Measurements from ENCODE around the gene ROR2. TPM values are rescaled to one million over a fixed set of nuclear protein-coding genes. Genes with fewer than 3 reads are reported as not detected.

Gene ROR2
- total RNA-seq, 1 donor from 2014 or later: 3.0 TPM

GRCh38 chr9:91951944-91952520 is 2.0 kb upstream of the ROR2 start:
- DNase-seq (ENCODE audit: low spot score) (no peak), ATAC-seq (no peak)
- intact Hi-C loops (cut with DNase I): no loop called here

GRCh38 chr9:91949392-91949945 is 559 bp downstream of the ROR2 start:
- DNase-seq (ENCODE audit: low spot score): no peak
- intact Hi-C loops (cut with DNase I): no loop called here
- ATAC-seq: no peak

- intact Hi-C loops (cut with DNase I): no loop called here
- ATAC-seq (peak; percentile 57), DNase-seq (ENCODE audit: low spot score) (no peak)
Measured at GRCh38 chr9:91948597-91949391, 1.2 kb downstream of the ROR2 start.

GRCh38 chr9:91948101-91948596 is 1.9 kb downstream of the ROR2 start:
- ATAC-seq: no peak
- DNase-seq (ENCODE audit: low spot score): no peak
- intact Hi-C loops (cut with DNase I): no loop called here

- DNase-seq (ENCODE audit: low spot score) (no peak), ATAC-seq (no peak)
- intact Hi-C loops (cut with DNase I): no loop called here
Measured at GRCh38 chr9:91946653-91947488, 3.2 kb downstream of the ROR2 start.

- DNase-seq (ENCODE audit: low spot score) (no peak), ATAC-seq (no peak)
- intact Hi-C loops (cut with DNase I): no loop called here
Measured at GRCh38 chr9:91946196-91946595, 3.8 kb downstream of the ROR2 start.

- DNase-seq (ENCODE audit: low spot score) (no peak), ATAC-seq (peak; percentile 48)
- intact Hi-C loops (cut with DNase I): no loop called here
Measured at GRCh38 chr9:91945277-91946085, 4.5 kb downstream of the ROR2 start.

- no peak for ATAC-seq
- no peak for DNase-seq (ENCODE audit: low spot score)
- intact Hi-C loops (cut with DNase I): no loop called here
Measured at GRCh38 chr9:91944711-91945110, 5.3 kb downstream of the ROR2 start.

- DNase-seq (ENCODE audit: low spot score): no peak
- intact Hi-C loops (cut with DNase I): no loop called here
- no peak for ATAC-seq
Measured at GRCh38 chr9:91943478-91944470, 6.3 kb downstream of the ROR2 start.

- intact Hi-C loops (cut with DNase I): no loop called here
- DNase-seq (ENCODE audit: low spot score): no peak
- ATAC-seq: no peak
Measured at GRCh38 chr9:91942201-91942600, 7.8 kb downstream of the ROR2 start.

- intact Hi-C loops (cut with DNase I): no loop called here
- ATAC-seq: no peak
- no peak for DNase-seq (ENCODE audit: low spot score)
Measured at GRCh38 chr9:91939978-91940377, 10.1 kb downstream of the ROR2 start.

- no peak for ATAC-seq
- no peak for DNase-seq (ENCODE audit: low spot score)
- intact Hi-C loops (cut with DNase I): no loop called here
Measured at GRCh38 chr9:91937727-91938126, 12.3 kb downstream of the ROR2 start.

- ATAC-seq: no peak
- intact Hi-C loops (cut with DNase I): no loop called here
- DNase-seq (ENCODE audit: low spot score): no peak
Measured at GRCh38 chr9:91937056-91937455, 13.0 kb downstream of the ROR2 start.

GRCh38 chr9:91935805-91936514 is 14.1 kb downstream of the ROR2 start:
- ATAC-seq (peak; percentile 28), DNase-seq (ENCODE audit: low spot score) (no peak)
- intact Hi-C loops (cut with DNase I): no loop called here

- DNase-seq (ENCODE audit: low spot score) (no peak), ATAC-seq (no peak)
- intact Hi-C loops (cut with DNase I): no loop called here
Measured at GRCh38 chr9:91935066-91935749, 14.8 kb downstream of the ROR2 start.

- intact Hi-C loops (cut with DNase I): no loop called here
- no peak for DNase-seq (ENCODE audit: low spot score)
- ATAC-seq: no peak
Measured at GRCh38 chr9:91934654-91935053, 15.4 kb downstream of the ROR2 start.
